HL-60 (cell line): ENCODE results near the gene HOXD8.

Source experiments
- GABPA ChIP-seq: IDR thresholded peaks from 2 replicates; pipeline ENCODE4 v1.6.1; 2012; ENCODE audit warnings: low read depth
- TF ChIP-seq, protein P1 (sequence below): IDR thresholded peaks from one replicate; pipeline ENCODE4 v1.5.1; 2011; ENCODE audit warnings: low read length, control low read depth, inconsistent platforms; ENCODE audit not compliant: insufficient read depth

DNA sequence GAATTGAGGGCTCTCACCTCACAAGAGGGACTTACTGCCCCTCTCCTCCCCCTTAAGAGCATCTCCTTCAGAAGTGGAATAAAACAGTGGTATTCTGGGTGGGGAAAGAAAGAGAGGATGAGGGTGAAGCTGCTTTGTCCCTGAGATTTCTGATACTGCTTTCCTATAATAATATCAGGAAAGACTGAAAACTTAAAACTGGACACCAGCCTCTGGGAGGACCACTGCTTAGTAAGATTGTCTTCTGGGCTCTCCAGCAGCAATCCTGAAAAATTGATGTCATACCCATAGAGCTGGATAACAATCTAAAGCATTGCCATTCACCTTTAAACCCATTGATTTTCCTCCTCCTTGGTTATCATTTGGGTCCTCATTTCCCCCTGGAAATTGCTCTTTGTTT lies 17.1 kb downstream of the HOXD8 start:
- TF ChIP-seq GABPA, result no peak
- TF ChIP-seq, protein P1, sequence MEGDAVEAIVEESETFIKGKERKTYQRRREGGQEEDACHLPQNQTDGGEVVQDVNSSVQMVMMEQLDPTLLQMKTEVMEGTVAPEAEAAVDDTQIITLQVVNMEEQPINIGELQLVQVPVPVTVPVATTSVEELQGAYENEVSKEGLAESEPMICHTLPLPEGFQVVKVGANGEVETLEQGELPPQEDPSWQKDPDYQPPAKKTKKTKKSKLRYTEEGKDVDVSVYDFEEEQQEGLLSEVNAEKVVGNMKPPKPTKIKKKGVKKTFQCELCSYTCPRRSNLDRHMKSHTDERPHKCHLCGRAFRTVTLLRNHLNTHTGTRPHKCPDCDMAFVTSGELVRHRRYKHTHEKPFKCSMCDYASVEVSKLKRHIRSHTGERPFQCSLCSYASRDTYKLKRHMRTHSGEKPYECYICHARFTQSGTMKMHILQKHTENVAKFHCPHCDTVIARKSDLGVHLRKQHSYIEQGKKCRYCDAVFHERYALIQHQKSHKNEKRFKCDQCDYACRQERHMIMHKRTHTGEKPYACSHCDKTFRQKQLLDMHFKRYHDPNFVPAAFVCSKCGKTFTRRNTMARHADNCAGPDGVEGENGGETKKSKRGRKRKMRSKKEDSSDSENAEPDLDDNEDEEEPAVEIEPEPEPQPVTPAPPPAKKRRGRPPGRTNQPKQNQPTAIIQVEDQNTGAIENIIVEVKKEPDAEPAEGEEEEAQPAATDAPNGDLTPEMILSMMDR, result no peak
